ENCODE results near the gene FBN3. TPM values are rescaled to one million over a fixed set of nuclear protein-coding genes. Genes with fewer than 3 reads are reported as not detected.

FBN3 gene
- total and polyA plus RNA-seq, 8 donors, result 0.63 to 84.0 (median 69.7) TPM

DNA sequence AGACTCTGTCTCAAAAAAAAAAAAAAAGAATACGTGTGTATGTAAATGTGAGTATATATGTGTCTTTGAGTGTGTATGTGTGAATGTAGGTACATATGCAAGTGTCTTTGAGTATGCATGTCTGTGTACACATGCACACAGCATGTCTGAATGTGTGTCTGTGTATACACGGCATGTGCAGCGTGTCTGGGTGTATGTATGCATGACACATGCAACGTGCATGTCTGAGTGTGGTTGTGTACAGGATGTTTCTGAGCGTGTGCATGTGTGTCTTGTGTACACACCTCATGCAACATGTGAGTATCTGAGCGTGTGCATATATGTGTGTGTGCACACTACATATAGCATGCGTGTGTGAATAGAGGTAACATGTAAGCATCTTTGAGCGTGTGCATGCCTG, 20.8 kb downstream of the FBN3 start:
- ATAC-seq, result no peak
- Histone ChIP-seq H3K9me3 (no peaks in the 10 kb centered on the region), H3K27ac (no peak overlapping the region), H3K36me3 (no peaks in the 10 kb centered on the region), H3K27me3 (no peaks in the 10 kb centered on the region), H3K4me3 (no peak overlapping the region), H3K4me1 (no peaks in the 10 kb centered on the region)
- DNase-seq, result no peak
- intact Hi-C loops (cut with DNase I), result no loop called here
- TF ChIP-seq, protein P1, sequence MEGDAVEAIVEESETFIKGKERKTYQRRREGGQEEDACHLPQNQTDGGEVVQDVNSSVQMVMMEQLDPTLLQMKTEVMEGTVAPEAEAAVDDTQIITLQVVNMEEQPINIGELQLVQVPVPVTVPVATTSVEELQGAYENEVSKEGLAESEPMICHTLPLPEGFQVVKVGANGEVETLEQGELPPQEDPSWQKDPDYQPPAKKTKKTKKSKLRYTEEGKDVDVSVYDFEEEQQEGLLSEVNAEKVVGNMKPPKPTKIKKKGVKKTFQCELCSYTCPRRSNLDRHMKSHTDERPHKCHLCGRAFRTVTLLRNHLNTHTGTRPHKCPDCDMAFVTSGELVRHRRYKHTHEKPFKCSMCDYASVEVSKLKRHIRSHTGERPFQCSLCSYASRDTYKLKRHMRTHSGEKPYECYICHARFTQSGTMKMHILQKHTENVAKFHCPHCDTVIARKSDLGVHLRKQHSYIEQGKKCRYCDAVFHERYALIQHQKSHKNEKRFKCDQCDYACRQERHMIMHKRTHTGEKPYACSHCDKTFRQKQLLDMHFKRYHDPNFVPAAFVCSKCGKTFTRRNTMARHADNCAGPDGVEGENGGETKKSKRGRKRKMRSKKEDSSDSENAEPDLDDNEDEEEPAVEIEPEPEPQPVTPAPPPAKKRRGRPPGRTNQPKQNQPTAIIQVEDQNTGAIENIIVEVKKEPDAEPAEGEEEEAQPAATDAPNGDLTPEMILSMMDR (IDR thresholded peaks at IDR 0.05), result no peak

DNA sequence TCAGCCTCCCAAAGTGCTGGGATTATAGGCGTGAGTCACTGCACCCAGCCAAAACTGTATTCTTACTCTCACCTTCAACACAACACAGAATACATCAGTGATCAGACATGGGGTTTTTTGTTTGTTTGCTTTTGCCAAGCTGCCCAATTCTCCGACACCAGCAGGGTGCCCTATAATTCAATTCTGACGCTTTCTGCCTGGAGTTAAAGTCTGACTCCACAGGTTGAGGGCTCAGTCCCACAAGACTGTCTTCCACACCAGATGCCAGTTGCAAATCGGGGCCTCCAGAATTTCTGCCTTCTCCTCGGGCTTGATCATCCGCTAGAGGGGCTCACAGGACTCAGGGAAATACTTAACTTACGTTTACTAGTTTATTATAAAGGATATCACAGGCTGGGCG, 22.1 kb downstream of the FBN3 start:
- H3K36me3 ChIP-seq, result no peaks in the 10 kb centered on the region
- DNase-seq (no peak), ATAC-seq (no peak)
- no peaks in the 10 kb centered on the region for H3K9me3 ChIP-seq
- H3K4me1 ChIP-seq, result no peaks in the 10 kb centered on the region
- no peak overlapping the region for H3K4me3 ChIP-seq
- intact Hi-C loops (cut with DNase I), result no loop called here
- TF ChIP-seq, protein P1 (IDR thresholded peaks at IDR 0.05), result no peak
- H3K27me3 ChIP-seq, result no peaks in the 10 kb centered on the region
- H3K27ac ChIP-seq, result no peak overlapping the region

DNA sequence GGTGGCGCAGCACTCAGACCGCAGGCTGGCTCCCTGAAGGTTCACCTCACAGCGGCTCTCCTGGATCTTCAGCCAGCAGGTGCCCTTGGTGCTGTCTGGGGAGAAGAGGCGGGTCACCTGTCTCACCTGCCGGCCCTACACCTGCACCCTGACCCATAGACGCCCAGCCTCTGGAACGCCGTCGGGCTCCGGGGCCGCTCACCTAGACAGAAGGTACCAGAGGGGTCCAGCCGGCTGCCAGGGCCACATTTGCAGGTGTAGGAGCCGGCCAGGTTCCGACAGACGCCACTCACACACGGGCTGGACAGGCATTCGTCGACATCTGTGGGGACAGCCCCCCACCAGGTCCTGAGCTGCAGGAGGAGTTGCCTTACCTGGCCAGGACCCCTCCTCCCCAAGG, 22.9 kb downstream of the FBN3 start:
- Histone ChIP-seq H3K27ac (no peak overlapping the region), H3K4me1 (no peaks in the 10 kb centered on the region), H3K4me3 (no peak overlapping the region), H3K36me3 (no peaks in the 10 kb centered on the region), H3K9me3 (no peaks in the 10 kb centered on the region), H3K27me3 (no peaks in the 10 kb centered on the region)
- no peak for DNase-seq
- no peak for ATAC-seq
- intact Hi-C loops (cut with DNase I), result no loop called here
- TF ChIP-seq, protein P1 (IDR thresholded peaks at IDR 0.05), result no peak

DNA sequence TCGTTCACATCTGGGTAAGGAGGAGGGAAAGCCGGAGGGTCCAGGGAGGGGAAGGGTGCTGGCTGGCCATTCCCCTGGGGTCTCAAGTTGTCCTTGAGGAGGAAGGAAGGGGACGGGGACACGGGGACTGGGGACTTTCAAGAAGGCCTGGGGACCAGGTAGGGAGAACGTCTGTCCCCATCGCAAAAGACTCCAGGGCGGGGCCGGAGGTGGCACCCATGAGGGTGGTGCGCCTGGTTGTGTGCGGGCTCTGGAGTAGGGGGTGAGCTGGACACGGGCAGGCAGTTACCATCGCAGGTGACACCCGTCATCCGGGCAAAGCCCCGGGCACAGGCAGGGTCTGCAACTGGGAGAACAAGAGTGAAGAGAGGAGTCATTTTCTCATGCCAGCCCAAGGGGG, 23.4 kb downstream of the FBN3 start:
- Histone ChIP-seq H3K4me3 (no peak overlapping the region), H3K27me3 (no peaks in the 10 kb centered on the region), H3K4me1 (no peaks in the 10 kb centered on the region), H3K36me3 (no peaks in the 10 kb centered on the region), H3K9me3 (no peaks in the 10 kb centered on the region), H3K27ac (no peak overlapping the region)
- DNase-seq, result no peak
- TF ChIP-seq, protein P1 (IDR thresholded peaks at IDR 0.05), result no peak
- intact Hi-C loops (cut with DNase I), result no loop called here
- no peak for ATAC-seq

DNA sequence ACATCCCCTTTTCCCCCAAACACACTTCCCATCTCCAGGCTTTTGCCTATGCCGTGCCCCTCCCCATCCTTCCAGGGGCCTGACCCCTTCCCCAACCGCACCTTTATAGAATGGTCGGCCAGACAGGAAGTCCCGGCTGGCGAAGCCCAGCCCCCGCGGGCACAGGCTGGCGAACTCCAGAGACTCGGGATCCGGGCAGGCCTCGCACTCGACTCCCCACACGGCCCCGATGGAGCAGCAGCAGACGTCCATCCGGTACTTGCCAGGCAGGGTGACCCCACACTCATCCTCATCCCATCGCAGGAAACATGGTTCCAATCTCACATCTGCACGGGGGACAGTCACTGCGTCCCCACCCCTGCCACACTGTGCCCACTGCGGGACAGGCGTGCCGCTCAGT, 25.7 kb downstream of the FBN3 start:
- ATAC-seq (no peak), DNase-seq (no peak)
- no peaks in the 10 kb centered on the region for H3K4me1 ChIP-seq
- TF ChIP-seq, protein P1 (IDR thresholded peaks at IDR 0.05), result no peak
- H3K9me3 ChIP-seq, result no peaks in the 10 kb centered on the region
- H3K4me3 ChIP-seq, result no peak overlapping the region
- no peak overlapping the region for H3K27ac ChIP-seq
- H3K36me3 ChIP-seq, result no peaks in the 10 kb centered on the region
- intact Hi-C loops (cut with DNase I), result no loop called here
- H3K27me3 ChIP-seq, result no peaks in the 10 kb centered on the region

Data from left lung (tissue), 10 donors.